Sigmoid colon (tissue), 7 donors: ENCODE data around the gene RASAL2. TPM values are rescaled to one million over a fixed set of nuclear protein-coding genes. Genes with fewer than 3 reads are reported as not detected.
"Not testable (repeated sequence)": the region's sequence is repeated elsewhere in the genome, so short reads cannot be mapped to it uniquely, and the experiment has no call there.

Source experiments
- DNase-seq: peaks from one replicate; pipeline ENCODE4 v3.0.0-alpha.2; 2019
- H3K27ac ChIP-seq, 4 donors: fragments of 200-600 bp; sonication (generic); one replicate each; pipeline ENCODE4 v1.5.1; 2016 to 2019; ENCODE audit warnings: mild to moderate bottlenecking in 1 of 4
- H3K27me3 ChIP-seq, 3 donors: fragments of 200-600 bp; sonication (generic); one replicate each; pipeline ENCODE4 v1.5.1; 2019; ENCODE audit warnings: mild to moderate bottlenecking in 1 of 3
- H3K36me3 ChIP-seq, 4 donors: fragments of 200-600 bp; sonication (generic); one replicate each; pipeline ENCODE4 v1.5.1; 2016 to 2019
- H3K4me1 ChIP-seq, 4 donors: fragments of 200-600 bp; sonication (generic); one replicate each; pipeline ENCODE4 v1.5.1; 2017 to 2019
- H3K4me3 ChIP-seq, 4 donors: fragments of 200-600 bp; sonication (generic); one replicate each; pipeline ENCODE4 v1.5.1; 2017 to 2019; ENCODE audit warnings: mild to moderate bottlenecking in 2 of 4, moderate library complexity in 1 of 4
- H3K9me3 ChIP-seq, 4 donors: fragments of 200-600 bp in 3 of 4; sonication (generic) in 3 of 4; one replicate each; pipeline versions ENCODE4 v1.5.1 to v1.6.1; 2013 to 2019
- EP300 ChIP-seq, 4 donors: sonication (generic); formaldehyde crosslinking; IDR thresholded peaks; one replicate each; pipeline ENCODE4 v1.6.1; 2017; ENCODE audit warnings: antibody characterized with exemption in 4 of 4
- POLR2A ChIP-seq, 2 donors: fragments of 450-650 bp; IDR thresholded peaks; one replicate each; pipeline ENCODE4 v1.6.1; 2016; ENCODE audit warnings: antibody characterized with exemption in 2 of 2, mild to moderate bottlenecking in 2 of 2, moderate library complexity in 2 of 2
- POLR2AphosphoS5 ChIP-seq, 4 donors: sonication (generic); formaldehyde crosslinking; IDR thresholded peaks; one replicate each; pipeline ENCODE4 v1.6.1; 2017; ENCODE audit warnings: antibody characterized with exemption in 4 of 4
- WGBS, 2 donors: extraction: QIAGEN DNeasy Blood & Tissue Kit; methylation state at CpG; one replicate each; pipeline ENCODE4 v1.1.7; 2013; 5-methylcytosine and 5-hydroxymethylcytosine counted together
- intact Hi-C: fragments of 100-400 bp; cut with DNase I; formaldehyde crosslinking; loops from one replicate; pipeline ENCODE4 v1.15.1; 2023
- polyA plus RNA-seq, 3 donors: library from polyadenylated mRNA; stranded (reverse); fragments of 200-250 nt; gene quantifications; one replicate each; pipeline ENCODE4 v1.2.3, GENCODE V29; 2013
- total RNA-seq, 4 donors: library from RNA; depleted of rRNA; stranded (reverse); fragments of >200 nt; gene quantifications; one replicate each; pipeline ENCODE4 v1.1.0, GENCODE V29; 2016
- TF ChIP-seq, protein P1 (sequence below), 4 experiments: fragments of 450-650 bp in 3 of 4; fragments of 200-600 bp in 1 of 4; IDR thresholded peaks; one replicate each; pipeline ENCODE4 v1.5.1; 2016 to 2019; ENCODE audit warnings: antibody characterized with exemption in 4 of 4, mild to moderate bottlenecking in 3 of 4, moderate library complexity in 2 of 4
- donor health status: healthy with polysubstance abuse.
- donor health status: Bipolar disorder and iron deficiency.
- donor health status: healthy.

Gene RASAL2
- total and polyA plus RNA-seq, 7 donors: 0.92 to 25.5 (median 11.1) TPM

DNA sequence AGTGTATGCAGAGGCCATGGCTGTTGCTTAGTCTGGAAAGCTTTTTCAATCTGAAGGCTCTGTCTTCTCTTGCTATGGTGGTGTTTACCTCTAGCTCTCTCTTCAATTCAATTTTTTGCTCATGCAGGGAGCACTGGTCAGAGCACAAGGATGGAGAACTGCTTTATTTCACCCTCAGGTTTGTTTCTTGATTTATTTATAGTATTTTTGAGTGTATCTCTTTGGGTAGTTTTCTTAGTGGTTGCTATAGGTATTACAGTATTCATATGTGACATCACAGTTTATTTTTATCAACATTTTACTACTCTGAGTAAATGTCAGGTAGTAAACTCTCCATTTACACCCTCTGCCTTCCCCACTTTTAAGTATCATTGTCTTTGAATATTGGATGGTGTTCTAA lies 147.9 kb downstream of the RASAL2 start:
- Histone ChIP-seq H3K9me3 (no peaks in the 10 kb centered on the region), H3K27me3 (no peaks in the 10 kb centered on the region), H3K27ac (no peak overlapping the region), H3K4me3 (no peak overlapping the region), H3K36me3 (no peaks in the 10 kb centered on the region), H3K4me1 (peaks cover 0 to 16% (median 13%) of the 10 kb centered on the region in 4 donors)
- intact Hi-C loops: no loop called here
- TF ChIP-seq POLR2A (IDR thresholded peaks at IDR 0.05): no peak
- TF ChIP-seq, protein P1, sequence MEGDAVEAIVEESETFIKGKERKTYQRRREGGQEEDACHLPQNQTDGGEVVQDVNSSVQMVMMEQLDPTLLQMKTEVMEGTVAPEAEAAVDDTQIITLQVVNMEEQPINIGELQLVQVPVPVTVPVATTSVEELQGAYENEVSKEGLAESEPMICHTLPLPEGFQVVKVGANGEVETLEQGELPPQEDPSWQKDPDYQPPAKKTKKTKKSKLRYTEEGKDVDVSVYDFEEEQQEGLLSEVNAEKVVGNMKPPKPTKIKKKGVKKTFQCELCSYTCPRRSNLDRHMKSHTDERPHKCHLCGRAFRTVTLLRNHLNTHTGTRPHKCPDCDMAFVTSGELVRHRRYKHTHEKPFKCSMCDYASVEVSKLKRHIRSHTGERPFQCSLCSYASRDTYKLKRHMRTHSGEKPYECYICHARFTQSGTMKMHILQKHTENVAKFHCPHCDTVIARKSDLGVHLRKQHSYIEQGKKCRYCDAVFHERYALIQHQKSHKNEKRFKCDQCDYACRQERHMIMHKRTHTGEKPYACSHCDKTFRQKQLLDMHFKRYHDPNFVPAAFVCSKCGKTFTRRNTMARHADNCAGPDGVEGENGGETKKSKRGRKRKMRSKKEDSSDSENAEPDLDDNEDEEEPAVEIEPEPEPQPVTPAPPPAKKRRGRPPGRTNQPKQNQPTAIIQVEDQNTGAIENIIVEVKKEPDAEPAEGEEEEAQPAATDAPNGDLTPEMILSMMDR (IDR thresholded peaks at IDR 0.05): peak in 1 of 4 experiments; percentile 25
- TF ChIP-seq POLR2AphosphoS5 (IDR thresholded peaks at IDR 0.05): no peak
- no peak for TF ChIP-seq EP300 (IDR thresholded peaks at IDR 0.05)
- no peak for DNase-seq

DNA sequence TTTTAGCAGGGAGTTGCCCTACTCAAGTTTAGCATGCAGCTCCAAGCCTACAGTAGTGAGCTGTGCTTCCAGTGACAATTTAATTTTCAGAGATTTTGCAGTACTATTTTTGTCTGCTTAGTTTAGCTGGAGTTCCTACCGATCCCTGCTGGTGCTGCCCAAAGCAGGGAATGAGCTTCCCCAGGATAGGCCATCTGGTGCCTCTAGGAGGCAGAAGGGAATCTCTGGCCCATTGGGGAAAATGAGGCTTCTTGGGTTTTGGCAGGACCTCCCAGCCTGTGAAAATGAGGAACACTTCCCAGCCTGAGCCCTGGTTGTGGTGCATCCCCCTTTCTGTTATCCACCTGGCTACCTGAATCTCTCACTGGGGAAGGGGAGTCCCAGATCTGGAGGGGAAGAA lies 149.2 kb downstream of the RASAL2 start:
- no peaks in the 10 kb centered on the region for H3K27me3 ChIP-seq
- H3K9me3 ChIP-seq: peaks cover 0 to 2% (median 0%) of the 10 kb centered on the region in 4 donors
- H3K4me3 ChIP-seq: no peak overlapping the region
- TF ChIP-seq, protein P1 (IDR thresholded peaks at IDR 0.05): no peak
- TF ChIP-seq EP300 (IDR thresholded peaks at IDR 0.05): no peak
- no peak for TF ChIP-seq POLR2A (IDR thresholded peaks at IDR 0.05)
- TF ChIP-seq POLR2AphosphoS5 (IDR thresholded peaks at IDR 0.05): no peak
- no peaks in the 10 kb centered on the region for H3K36me3 ChIP-seq
- DNase-seq: no peak
- WGBS, 2 donors: 75 to 91% methylated on average over 1 of the region's 1 CpG
- H3K4me1 ChIP-seq: peaks cover 0 to 16% (median 13%) of the 10 kb centered on the region in 4 donors
- intact Hi-C loops: no loop called here
- no peak overlapping the region for H3K27ac ChIP-seq

DNA sequence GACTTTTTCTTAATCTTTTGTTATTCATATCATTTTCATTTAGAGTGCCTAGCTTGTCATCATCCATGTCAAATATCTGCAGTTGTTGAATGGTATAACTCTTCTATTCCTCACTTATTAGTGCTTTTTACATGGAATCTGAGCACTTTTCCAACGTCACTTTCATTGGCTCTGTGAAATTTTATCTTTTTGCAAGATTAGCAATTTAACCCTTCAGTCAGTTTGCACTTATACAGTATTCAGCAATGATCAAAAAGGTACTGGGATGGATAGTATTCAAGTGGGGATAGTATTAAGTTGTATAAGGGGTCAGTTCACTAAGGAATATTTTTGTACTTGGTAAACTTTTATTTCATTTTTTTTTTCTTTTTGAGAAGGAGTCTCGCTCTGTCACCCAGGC lies 150.0 kb downstream of the RASAL2 start:
- TF ChIP-seq POLR2AphosphoS5 (IDR thresholded peaks at IDR 0.05) (no peak), EP300 (IDR thresholded peaks at IDR 0.05) (no peak), POLR2A (IDR thresholded peaks at IDR 0.05) (no peak)
- TF ChIP-seq, protein P1 (IDR thresholded peaks at IDR 0.05): no peak

DNA sequence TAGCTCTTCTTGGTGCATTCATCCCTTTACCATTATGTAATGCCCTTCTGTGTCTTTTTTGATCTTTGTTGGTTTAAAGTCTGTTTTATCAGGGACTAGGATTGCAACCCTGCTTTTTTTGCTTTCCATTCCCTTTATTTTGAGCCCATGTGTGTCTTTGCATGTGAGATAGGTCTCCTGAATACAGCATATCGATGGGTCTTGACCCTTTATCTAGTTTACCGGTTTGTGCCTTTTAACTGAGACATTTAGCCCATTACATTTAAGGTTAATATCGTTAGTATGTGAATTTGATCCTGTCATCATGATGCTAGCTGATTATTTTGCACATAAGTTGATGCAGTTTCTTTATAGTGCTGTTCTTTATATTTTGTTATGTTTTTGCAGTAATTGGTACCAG lies 154.4 kb downstream of the RASAL2 start:
- H3K9me3 ChIP-seq, H3K27me3 ChIP-seq, intact Hi-C loops, H3K4me1 ChIP-seq, H3K4me3 ChIP-seq, DNase-seq, H3K36me3 ChIP-seq, H3K27ac ChIP-seq: not testable (repeated sequence)
- WGBS, 2 donors: 95 to 96% methylated on average over 3 of the region's 3 CpGs

More for the DNA sequence above, 150.0 kb downstream of the RASAL2 start:
- no peaks in the 10 kb centered on the region for H3K27me3 ChIP-seq
- no peaks in the 10 kb centered on the region for H3K36me3 ChIP-seq
- intact Hi-C loops: no loop called here
- H3K9me3 ChIP-seq: peaks cover 0 to 3% (median 0%) of the 10 kb centered on the region in 4 donors
- WGBS, 2 donors: 83 to 85% methylated on average over 2 of the region's 2 CpGs
- H3K27ac ChIP-seq: no peak overlapping the region
- H3K4me3 ChIP-seq: no peak overlapping the region
- H3K4me1 ChIP-seq: peaks cover 0 to 12% (median 10%) of the 10 kb centered on the region in 4 donors
- no peak for DNase-seq

DNA sequence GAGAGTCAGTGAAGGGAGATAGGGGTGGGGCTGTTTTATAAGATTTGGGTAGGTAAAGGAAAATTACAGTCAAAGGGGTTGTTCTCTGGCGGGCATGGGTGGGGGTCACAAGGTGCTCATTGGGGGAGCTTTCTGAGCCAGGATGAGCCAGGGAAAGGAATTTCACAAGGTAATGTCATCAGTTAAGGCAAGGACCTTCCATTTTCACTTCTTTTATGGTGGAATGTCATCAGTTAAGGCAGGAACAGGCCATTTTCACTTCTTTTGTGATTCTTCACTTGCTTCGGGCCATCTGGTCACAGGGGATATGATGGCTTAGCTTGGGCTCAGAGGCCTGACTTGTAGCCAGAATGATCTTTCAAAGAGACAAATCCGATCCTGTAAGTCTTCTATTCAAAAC lies 159.7 kb downstream of the RASAL2 start:
- H3K4me1 ChIP-seq, DNase-seq, H3K36me3 ChIP-seq, H3K27me3 ChIP-seq, intact Hi-C loops, H3K27ac ChIP-seq, H3K4me3 ChIP-seq, H3K9me3 ChIP-seq: not testable (repeated sequence)
- WGBS, 2 donors: 91 to 93% methylated on average over 3 of the region's 3 CpGs

DNA sequence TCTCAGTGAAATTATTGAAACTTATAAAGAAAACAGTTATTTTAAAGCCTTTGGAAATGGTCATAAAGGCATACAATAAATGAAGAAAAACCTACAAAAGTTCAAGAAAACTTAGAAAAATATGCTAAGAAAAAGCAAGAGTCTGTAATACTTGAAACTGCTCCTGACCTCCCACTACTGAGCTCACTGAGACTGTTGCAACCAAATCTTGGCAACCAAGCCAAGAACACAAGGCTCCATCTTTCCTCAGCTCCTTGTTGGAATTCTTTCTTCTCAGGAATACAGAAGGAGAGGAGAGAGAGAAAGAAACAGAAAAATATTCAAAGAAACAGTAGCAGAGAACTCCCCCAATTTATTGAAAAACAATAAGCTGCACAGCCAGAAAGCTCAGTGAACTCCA lies 160.5 kb downstream of the RASAL2 start:
- DNase-seq: no peak
- intact Hi-C loops: no loop called here
- Histone ChIP-seq H3K4me1 (no peaks in the 10 kb centered on the region), H3K27me3 (no peaks in the 10 kb centered on the region), H3K4me3 (no peak overlapping the region), H3K36me3 (no peaks in the 10 kb centered on the region), H3K27ac (no peak overlapping the region), H3K9me3 (peaks cover 0 to 2% (median 0%) of the 10 kb centered on the region in 4 donors)
- TF ChIP-seq POLR2A (IDR thresholded peaks at IDR 0.05): no peak
- no peak for TF ChIP-seq POLR2AphosphoS5 (IDR thresholded peaks at IDR 0.05)
- TF ChIP-seq, protein P1 (IDR thresholded peaks at IDR 0.05): no peak
- no peak for TF ChIP-seq EP300 (IDR thresholded peaks at IDR 0.05)
